Activated naive CD4-positive, alpha-beta T cell treated with anti-CD3 and anti-CD28 coated beads for 36 hours (primary cell): ENCODE data around the gene TAF5L. TPM values are rescaled to one million over a fixed set of nuclear protein-coding genes. Genes with fewer than 3 reads are reported as not detected.
"Not testable (repeated sequence)": the region's sequence is repeated elsewhere in the genome, so short reads cannot be mapped to it uniquely, and the experiment has no call there.

Experiments
- CTCF ChIA-PET: fragments of 350-600 bp; sonication (Branson Sonifier 250); formaldehyde crosslinking; loops from one replicate; lab custom pipeline; 2021; ENCODE audit warnings: antibody characterized with exemption; lab: Charles Lee
- DNase-seq: peaks from one replicate; pipeline ENCODE4 v3.0.0-alpha.2; 2020
- H3K27ac Mint-ChIP-seq: one replicate; pipeline ENCODE4 v1.8.0; 2021; ENCODE audit warnings: mild to moderate bottlenecking, mixed read lengths
- H3K27me3 Mint-ChIP-seq: one replicate; pipeline ENCODE4 v1.8.0; 2021; ENCODE audit warnings: low read depth, mixed read lengths
- H3K36me3 Mint-ChIP-seq: one replicate; pipeline ENCODE4 v1.8.0; 2021; ENCODE audit warnings: low read depth, mixed read lengths
- H3K4me1 Mint-ChIP-seq: one replicate; pipeline ENCODE4 v1.8.0; 2021; ENCODE audit warnings: low read depth, mixed read lengths
- H3K4me3 Mint-ChIP-seq: one replicate; pipeline ENCODE4 v1.8.0; 2021; ENCODE audit warnings: mild to moderate bottlenecking, moderate library complexity, mixed read lengths
- H3K9me3 Mint-ChIP-seq: one replicate; pipeline ENCODE4 v1.8.0; 2021; ENCODE audit warnings: mixed read lengths
- intact Hi-C: fragments of 100-400 bp; cut with micrococcal nuclease; formaldehyde crosslinking; loops from one replicate; pipeline ENCODE4 v1.15.1; 2023
- total RNA-seq, 2 experiments: library from RNA; stranded (reverse); gene quantifications; one replicate each; pipeline ENCODE4 v1.2.3, GENCODE V29; 2021

TAF5L gene
- total RNA-seq, 2 experiments from 2014 or later = 10.3 TPM

- CTCF ChIA-PET = interaction anchor here (0.6 kb wide), 1 partner anchor 868 kb away, joined by 3 read pairs; no protein-coding TSS in a partner anchor
- H3K9me3 Mint-ChIP-seq = no peaks in the 10 kb centered on the region
- peaks cover 17% of the 10 kb centered on the region for H3K4me1 Mint-ChIP-seq
- no peaks in the 10 kb centered on the region for H3K27me3 Mint-ChIP-seq
- peaks cover 49% of the 10 kb centered on the region for H3K36me3 Mint-ChIP-seq
- H3K27ac Mint-ChIP-seq = no peak overlapping the region
- H3K4me3 Mint-ChIP-seq = no peak overlapping the region
- intact Hi-C loops = no loop called here
- DNase-seq = no peak
These were observed 28.8 kb downstream of the TAF5L start for GRCh38 chr1:229596925-229597699.

- H3K27me3 Mint-ChIP-seq, H3K4me3 Mint-ChIP-seq, H3K27ac Mint-ChIP-seq, intact Hi-C loops, DNase-seq, H3K9me3 Mint-ChIP-seq, CTCF ChIA-PET: not testable (repeated sequence)
- Mint-ChIP-seq H3K4me1 (peaks cover 14% of the 10 kb centered on the region), H3K36me3 (peaks cover 38% of the 10 kb centered on the region)
These were observed 30.0 kb downstream of the TAF5L start for GRCh38 chr1:229595876-229596275.

GRCh38 chr1:229594227-229595008, 31.5 kb downstream of the TAF5L start:
- CTCF ChIA-PET = no interaction called here
- H3K27me3 Mint-ChIP-seq = no peaks in the 10 kb centered on the region
- no peak overlapping the region for H3K27ac Mint-ChIP-seq
- H3K4me3 Mint-ChIP-seq = no peak overlapping the region
- intact Hi-C loops = no loop called here
- H3K36me3 Mint-ChIP-seq = peaks cover 35% of the 10 kb centered on the region
- H3K4me1 Mint-ChIP-seq = peaks cover 11% of the 10 kb centered on the region
- no peaks in the 10 kb centered on the region for H3K9me3 Mint-ChIP-seq
- no peak for DNase-seq

- CTCF ChIA-PET = no interaction called here
- intact Hi-C loops = no loop called here
- peaks cover 10% of the 10 kb centered on the region for H3K4me1 Mint-ChIP-seq
- peaks cover 31% of the 10 kb centered on the region for H3K36me3 Mint-ChIP-seq
- no peak overlapping the region for H3K27ac Mint-ChIP-seq
- no peak overlapping the region for H3K4me3 Mint-ChIP-seq
- no peaks in the 10 kb centered on the region for H3K27me3 Mint-ChIP-seq
- no peak for DNase-seq
- no peaks in the 10 kb centered on the region for H3K9me3 Mint-ChIP-seq
These were observed 32.1 kb downstream of the TAF5L start for GRCh38 chr1:229593800-229594199.

DNA sequence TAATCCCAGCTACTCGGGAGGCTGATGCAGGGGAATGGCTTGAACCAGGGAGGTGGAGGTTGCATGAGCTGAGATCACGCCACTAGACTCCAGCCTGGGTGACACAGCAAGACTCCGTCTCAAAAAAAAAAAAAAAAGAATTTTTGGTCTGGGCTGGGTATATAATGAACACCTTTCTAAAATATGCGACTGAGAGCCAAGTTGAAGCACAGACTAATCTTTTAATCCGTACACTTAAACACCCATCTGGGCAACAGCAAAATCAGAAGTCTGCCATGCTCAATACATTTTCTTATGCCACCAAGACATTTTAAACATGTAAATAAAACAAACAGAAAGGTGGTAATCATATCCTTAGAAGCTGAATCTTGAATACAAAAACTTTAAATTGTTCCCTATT, 35.8 kb downstream of the TAF5L start:
- H3K27me3 Mint-ChIP-seq = no peaks in the 10 kb centered on the region
- H3K27ac Mint-ChIP-seq = no peak overlapping the region
- H3K4me3 Mint-ChIP-seq = no peak overlapping the region
- peaks cover 19% of the 10 kb centered on the region for H3K36me3 Mint-ChIP-seq
- no peaks in the 10 kb centered on the region for H3K9me3 Mint-ChIP-seq
- CTCF ChIA-PET = interaction anchor here (0.6 to 0.8 kb wide), 2 partner anchors 31 to 109 kb away, joined by 3 read pairs; no protein-coding TSS in a partner anchor
- DNase-seq = no peak
- intact Hi-C loops = no loop called here
- H3K4me1 Mint-ChIP-seq = no peaks in the 10 kb centered on the region

DNA sequence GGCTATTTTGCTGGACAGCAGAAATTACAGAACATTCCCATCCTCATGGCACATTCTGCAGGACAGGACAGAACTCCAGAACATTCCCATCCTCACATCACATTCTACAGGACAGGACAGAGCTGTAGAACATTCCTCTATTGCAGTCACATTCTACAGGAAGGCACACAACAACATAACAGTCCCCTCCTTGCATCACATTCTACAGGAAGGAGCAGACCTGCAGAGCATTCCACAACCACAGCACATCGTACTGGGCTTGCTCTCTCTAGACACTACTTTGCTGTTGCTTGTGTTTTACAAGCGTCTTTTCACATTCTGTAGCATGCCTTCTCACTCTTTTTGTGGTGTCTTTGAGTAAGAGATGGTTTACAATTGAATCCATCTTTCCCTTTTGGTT, 40.6 kb downstream of the TAF5L start:
- Mint-ChIP-seq H3K27me3 (no peaks in the 10 kb centered on the region), H3K4me3 (no peak overlapping the region), H3K9me3 (no peaks in the 10 kb centered on the region), H3K27ac (no peak overlapping the region), H3K36me3 (peaks cover 2% of the 10 kb centered on the region), H3K4me1 (no peaks in the 10 kb centered on the region)
- intact Hi-C loops = no loop called here
- CTCF ChIA-PET = no interaction called here
- no peak for DNase-seq

DNA sequence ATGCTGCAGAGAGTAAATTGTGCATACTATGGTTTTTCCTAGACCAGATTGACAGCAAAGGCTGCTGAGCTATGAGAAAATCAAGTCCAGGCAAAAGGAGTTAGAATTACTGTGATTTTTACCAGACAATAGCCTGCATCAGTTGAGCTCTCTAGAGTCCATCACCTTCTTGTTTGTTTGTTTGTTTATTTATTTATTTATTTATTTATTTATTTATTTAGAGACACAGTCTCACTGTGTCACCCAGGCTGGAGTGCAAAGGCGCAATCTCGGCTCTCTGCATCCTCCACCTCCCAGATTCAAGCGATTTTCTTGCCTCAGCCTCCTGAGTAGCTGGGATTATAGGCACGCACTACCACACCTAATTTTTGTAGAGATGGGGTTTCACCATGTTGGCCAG, 43.2 kb downstream of the TAF5L start:
- intact Hi-C loops = no loop called here
- H3K27me3 Mint-ChIP-seq = peaks cover 5% of the 10 kb centered on the region
- H3K36me3 Mint-ChIP-seq = no peaks in the 10 kb centered on the region
- no peaks in the 10 kb centered on the region for H3K9me3 Mint-ChIP-seq
- H3K27ac Mint-ChIP-seq = no peak overlapping the region
- H3K4me3 Mint-ChIP-seq = no peak overlapping the region
- peaks cover 3% of the 10 kb centered on the region for H3K4me1 Mint-ChIP-seq
- CTCF ChIA-PET = interaction anchor here (0.6 kb wide), 1 partner anchor 96 kb away, joined by 4 read pairs; no protein-coding TSS in a partner anchor
- no peak for DNase-seq

- H3K36me3 Mint-ChIP-seq = no peaks in the 10 kb centered on the region
- H3K4me1 Mint-ChIP-seq = peaks cover 3% of the 10 kb centered on the region
- DNase-seq = no peak
- H3K27me3 Mint-ChIP-seq = peaks cover 5% of the 10 kb centered on the region
- H3K9me3 Mint-ChIP-seq = no peaks in the 10 kb centered on the region
- CTCF ChIA-PET = interaction anchor here (0.6 kb wide), 1 partner anchor 97 kb away, joined by 4 read pairs; no protein-coding TSS in a partner anchor
- H3K4me3 Mint-ChIP-seq = no peak overlapping the region
- no peak overlapping the region for H3K27ac Mint-ChIP-seq
- intact Hi-C loops = no loop called here
These were observed 43.8 kb downstream of the TAF5L start for GRCh38 chr1:229582011-229582694.

GRCh38 chr1:229581485-229581884, 44.4 kb downstream of the TAF5L start:
- CTCF ChIA-PET = no interaction called here
- no peak overlapping the region for H3K27ac Mint-ChIP-seq
- no peak for DNase-seq
- intact Hi-C loops = no loop called here
- peaks cover 5% of the 10 kb centered on the region for H3K27me3 Mint-ChIP-seq
- peaks cover 3% of the 10 kb centered on the region for H3K4me1 Mint-ChIP-seq
- H3K36me3 Mint-ChIP-seq = no peaks in the 10 kb centered on the region
- H3K9me3 Mint-ChIP-seq = no peaks in the 10 kb centered on the region
- H3K4me3 Mint-ChIP-seq = no peak overlapping the region

- CTCF ChIA-PET = no interaction called here
- no peak for DNase-seq
- intact Hi-C loops = no loop called here
- Mint-ChIP-seq H3K27ac (no peak overlapping the region), H3K4me3 (no peak overlapping the region), H3K9me3 (no peaks in the 10 kb centered on the region), H3K4me1 (peaks cover 3% of the 10 kb centered on the region), H3K27me3 (peaks cover 5% of the 10 kb centered on the region), H3K36me3 (no peaks in the 10 kb centered on the region)
These were observed 46.8 kb downstream of the TAF5L start for GRCh38 chr1:229579059-229579673.

GRCh38 chr1:229578168-229579058, 47.5 kb downstream of the TAF5L start:
- no peak overlapping the region for H3K27ac Mint-ChIP-seq
- intact Hi-C loops = no loop called here
- H3K36me3 Mint-ChIP-seq = no peaks in the 10 kb centered on the region
- H3K9me3 Mint-ChIP-seq = no peaks in the 10 kb centered on the region
- DNase-seq = no peak
- no peak overlapping the region for H3K4me3 Mint-ChIP-seq
- CTCF ChIA-PET = no interaction called here
- peaks cover 5% of the 10 kb centered on the region for H3K27me3 Mint-ChIP-seq
- H3K4me1 Mint-ChIP-seq = peaks cover 3% of the 10 kb centered on the region
